A673 (cell line): ENCODE measurements around the gene GMEB2.

ENCODE experiments used
- CTCF ChIP-seq: fragments of 300-800, 200-600 bp; sonication (generic); conservative IDR thresholded peaks from 2 replicates; pipeline ENCODE4 v1.5.1; 2017; ENCODE audit warnings: low read depth, mild to moderate bottlenecking, antibody characterized with exemption, low read length, moderate library complexity, mixed read lengths
- EZH2 ChIP-seq: fragments of 200-600 bp; sonication (generic); IDR thresholded peaks from 2 replicates; pipeline ENCODE4 v1.6.1; 2017; ENCODE audit warnings: borderline replicate concordance, low read depth, mild to moderate bottlenecking, mixed read lengths, antibody characterized with exemption, low read length; ENCODE audit not compliant: poor library complexity, severe bottlenecking

- peak; percentile 51 for TF ChIP-seq CTCF
- no peak for TF ChIP-seq EZH2
These were observed 46.0 kb downstream of the GMEB2 start for GRCh38 chr20:63580796-63581461.
